ENCODE data around the gene SAMHD1. TPM values are rescaled to one million over a fixed set of nuclear protein-coding genes. Genes with fewer than 3 reads are reported as not detected.

The SAMHD1 gene
- total RNA-seq, 4 donors from 2014 or later = 373 to 639 (median 471) TPM

DNA sequence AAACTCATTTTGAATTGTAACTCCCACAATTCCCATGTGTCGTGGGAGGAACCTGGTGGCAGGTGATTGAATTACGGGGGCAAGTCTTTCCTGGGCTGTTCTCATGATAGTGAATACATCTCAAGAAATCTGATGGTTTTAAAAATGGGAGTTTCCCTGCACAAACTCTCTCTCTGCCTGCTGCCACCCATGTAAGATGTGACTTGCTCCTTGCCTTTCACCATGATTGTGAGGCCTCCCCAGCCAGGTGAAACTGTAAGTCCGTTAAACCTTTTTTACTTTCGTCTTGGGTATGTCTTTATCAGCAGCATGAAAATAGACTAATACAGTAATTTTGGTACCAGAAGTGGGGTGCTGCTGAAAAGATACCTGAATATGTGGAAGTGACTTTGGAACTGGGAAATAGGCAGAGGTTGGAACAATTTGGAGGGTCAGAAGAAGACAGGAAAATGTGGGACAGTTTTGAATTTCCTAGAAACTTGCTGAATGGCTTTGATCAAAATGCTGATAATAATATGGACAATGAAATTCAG lies 41.4 kb upstream of the SAMHD1 start:
- intact Hi-C loops (cut with DNase I) = no loop called here

DNA sequence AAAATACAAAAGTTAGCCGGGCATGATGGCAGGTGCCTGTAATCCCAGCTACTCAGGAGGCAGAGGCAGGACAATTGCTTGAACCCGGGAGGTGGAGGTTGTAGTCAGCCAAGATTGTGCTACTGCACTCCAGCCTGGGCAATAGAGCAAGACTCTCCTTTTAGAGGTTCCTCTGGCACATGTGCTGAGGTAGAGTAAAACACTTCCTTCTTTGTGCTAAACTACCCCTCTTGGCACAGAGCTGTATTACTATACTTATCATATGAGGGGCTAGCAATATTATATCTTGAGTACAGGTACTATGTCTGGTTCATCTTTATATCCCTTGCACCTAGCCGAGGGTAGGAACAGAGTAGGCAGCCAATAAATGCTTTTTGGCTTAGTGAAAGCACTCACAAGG lies 40.2 kb upstream of the SAMHD1 start:
- H3K27me3 ChIP-seq = no peaks in the 10 kb centered on the region
- no peaks in the 10 kb centered on the region for H3K4me1 ChIP-seq
- 84% methylated on average over 3 of the region's 3 CpGs for WGBS
- no peak overlapping the region for H3K4me3 ChIP-seq
- TF ChIP-seq POLR2A (IDR thresholded peaks at IDR 0.05; ENCODE audit: low read depth) (no peak), POLR2AphosphoS5 (IDR thresholded peaks at IDR 0.05) (no peak), EP300 (IDR thresholded peaks at IDR 0.05) (no peak)
- TF ChIP-seq, protein P1, sequence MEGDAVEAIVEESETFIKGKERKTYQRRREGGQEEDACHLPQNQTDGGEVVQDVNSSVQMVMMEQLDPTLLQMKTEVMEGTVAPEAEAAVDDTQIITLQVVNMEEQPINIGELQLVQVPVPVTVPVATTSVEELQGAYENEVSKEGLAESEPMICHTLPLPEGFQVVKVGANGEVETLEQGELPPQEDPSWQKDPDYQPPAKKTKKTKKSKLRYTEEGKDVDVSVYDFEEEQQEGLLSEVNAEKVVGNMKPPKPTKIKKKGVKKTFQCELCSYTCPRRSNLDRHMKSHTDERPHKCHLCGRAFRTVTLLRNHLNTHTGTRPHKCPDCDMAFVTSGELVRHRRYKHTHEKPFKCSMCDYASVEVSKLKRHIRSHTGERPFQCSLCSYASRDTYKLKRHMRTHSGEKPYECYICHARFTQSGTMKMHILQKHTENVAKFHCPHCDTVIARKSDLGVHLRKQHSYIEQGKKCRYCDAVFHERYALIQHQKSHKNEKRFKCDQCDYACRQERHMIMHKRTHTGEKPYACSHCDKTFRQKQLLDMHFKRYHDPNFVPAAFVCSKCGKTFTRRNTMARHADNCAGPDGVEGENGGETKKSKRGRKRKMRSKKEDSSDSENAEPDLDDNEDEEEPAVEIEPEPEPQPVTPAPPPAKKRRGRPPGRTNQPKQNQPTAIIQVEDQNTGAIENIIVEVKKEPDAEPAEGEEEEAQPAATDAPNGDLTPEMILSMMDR (IDR thresholded peaks at IDR 0.05) = no peak
- intact Hi-C loops (cut with DNase I) = no loop called here
- peaks cover 0 to 8% (median 4%) of the 10 kb centered on the region in 4 donors for H3K9me3 ChIP-seq
- H3K36me3 ChIP-seq = peaks cover 0 to 12% (median 3%) of the 10 kb centered on the region in 4 donors
- DNase-seq (ENCODE audit: extremely low spot score) = no peak
- H3K27ac ChIP-seq (replicated peaks in 1 of 4) = no peak overlapping the region

More for the DNA sequence above, 41.4 kb upstream of the SAMHD1 start:
- no peak overlapping the region for H3K27ac ChIP-seq (replicated peaks in 1 of 4)
- H3K4me3 ChIP-seq = no peak overlapping the region
- TF ChIP-seq POLR2AphosphoS5 (IDR thresholded peaks at IDR 0.05) (no peak), POLR2A (IDR thresholded peaks at IDR 0.05; ENCODE audit: low read depth) (no peak), EP300 (IDR thresholded peaks at IDR 0.05) (no peak)
- TF ChIP-seq, protein P1 (IDR thresholded peaks at IDR 0.05) = no peak
- peaks cover 0 to 8% (median 4%) of the 10 kb centered on the region in 4 donors for H3K9me3 ChIP-seq
- 93% methylated on average over 4 of the region's 4 CpGs for WGBS
- H3K36me3 ChIP-seq = peaks cover 0 to 16% (median 3%) of the 10 kb centered on the region in 4 donors
- no peak for DNase-seq (ENCODE audit: extremely low spot score)
- no peaks in the 10 kb centered on the region for H3K27me3 ChIP-seq
- no peaks in the 10 kb centered on the region for H3K4me1 ChIP-seq

DNA sequence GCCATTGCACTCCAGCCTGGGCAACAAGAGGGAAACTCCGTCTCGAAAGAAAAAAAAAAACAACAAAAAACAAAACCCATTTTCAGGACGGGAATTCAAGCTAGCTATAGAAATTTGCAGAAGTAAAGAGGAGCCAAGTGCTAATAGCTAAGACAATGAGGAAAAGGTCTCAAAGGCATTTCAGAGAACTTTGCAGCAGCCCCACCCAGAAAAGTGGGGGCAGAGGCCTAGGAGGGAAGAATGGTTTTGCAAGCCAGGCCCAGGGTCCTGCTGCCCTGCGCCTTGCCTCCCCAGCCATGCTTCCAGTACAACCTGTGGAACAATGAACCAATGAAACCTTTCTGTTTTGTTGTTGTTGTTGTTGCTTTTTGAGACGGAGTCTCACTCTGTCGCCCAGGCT lies 38.3 kb upstream of the SAMHD1 start:
- TF ChIP-seq EP300 (IDR thresholded peaks at IDR 0.05) = no peak
- TF ChIP-seq, protein P1 (IDR thresholded peaks at IDR 0.05) = no peak
- Histone ChIP-seq H3K4me3 (no peak overlapping the region), H3K27me3 (no peaks in the 10 kb centered on the region), H3K9me3 (peaks cover 0 to 8% (median 4%) of the 10 kb centered on the region in 4 donors), H3K4me1 (no peaks in the 10 kb centered on the region), H3K36me3 (peaks cover 0 to 2% (median 0%) of the 10 kb centered on the region in 4 donors), H3K27ac (replicated peaks in 1 of 4) (no peak overlapping the region)
- no peak for DNase-seq (ENCODE audit: extremely low spot score)
- intact Hi-C loops (cut with DNase I) = no loop called here
- WGBS = 79% methylated on average over 5 of the region's 6 CpGs

DNA sequence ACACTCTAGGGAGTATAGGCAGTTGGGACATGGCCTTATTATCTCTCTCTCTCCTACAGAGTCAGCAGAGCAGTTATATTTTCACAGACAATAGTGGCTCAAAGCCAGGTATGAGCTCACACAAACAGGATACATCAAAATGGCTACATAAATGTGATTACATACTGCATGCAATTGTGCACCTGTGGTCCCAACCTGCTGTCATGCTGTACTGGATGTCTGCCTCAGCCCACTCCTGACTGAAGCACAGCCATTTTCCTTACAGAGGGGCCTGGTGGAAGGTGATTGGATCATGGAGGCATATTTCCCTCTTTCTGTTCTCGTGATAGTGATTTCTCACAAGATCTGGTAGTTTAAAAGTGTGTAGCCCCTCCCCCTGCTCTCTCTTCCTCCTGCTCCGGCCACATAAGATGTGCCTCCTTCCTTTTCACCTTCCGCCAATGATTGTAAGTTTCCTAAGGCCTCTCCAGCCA lies 37.0 kb upstream of the SAMHD1 start:
- WGBS = 74% methylated on average over 3 of the region's 3 CpGs
- no peak for TF ChIP-seq POLR2A (IDR thresholded peaks at IDR 0.05; ENCODE audit: low read depth)
- no peak for TF ChIP-seq EP300 (IDR thresholded peaks at IDR 0.05)
- TF ChIP-seq POLR2AphosphoS5 (IDR thresholded peaks at IDR 0.05) = no peak
- TF ChIP-seq, protein P1 (IDR thresholded peaks at IDR 0.05) = no peak
- DNase-seq (ENCODE audit: extremely low spot score) = no peak
- intact Hi-C loops (cut with DNase I) = no loop called here
- Histone ChIP-seq H3K27me3 (no peaks in the 10 kb centered on the region), H3K27ac (replicated peaks in 1 of 4) (no peak overlapping the region), H3K36me3 (no peaks in the 10 kb centered on the region), H3K4me1 (no peaks in the 10 kb centered on the region), H3K9me3 (peaks cover 0 to 8% (median 4%) of the 10 kb centered on the region in 4 donors), H3K4me3 (no peak overlapping the region)

DNA sequence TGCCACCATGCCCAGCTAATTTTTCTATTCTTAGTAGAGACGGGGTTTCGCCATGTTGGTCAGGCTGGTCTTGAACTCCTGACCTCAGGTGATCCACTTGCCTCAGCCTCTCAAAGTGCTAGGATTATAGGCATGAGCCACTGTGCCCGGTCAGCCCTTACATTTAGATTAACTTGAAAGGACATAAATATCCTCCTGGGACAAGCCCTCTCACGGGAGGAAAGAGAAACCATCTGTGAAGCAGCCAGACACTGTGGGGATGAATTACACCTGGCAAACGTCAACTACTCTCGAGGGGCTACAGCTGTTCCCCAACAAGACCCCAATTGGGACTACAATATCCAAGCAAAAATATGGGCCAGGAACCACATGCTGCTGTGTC lies 32.7 kb upstream of the SAMHD1 start:
- no peaks in the 10 kb centered on the region for H3K27me3 ChIP-seq
- WGBS = 47% methylated on average over 6 of the region's 6 CpGs
- no peaks in the 10 kb centered on the region for H3K9me3 ChIP-seq
- H3K36me3 ChIP-seq = no peaks in the 10 kb centered on the region
- intact Hi-C loops (cut with DNase I) = no loop called here
- no peak for DNase-seq (ENCODE audit: extremely low spot score)
- H3K4me1 ChIP-seq = no peaks in the 10 kb centered on the region
- H3K27ac ChIP-seq (replicated peaks in 1 of 4) = no peak overlapping the region
- H3K4me3 ChIP-seq = no peak overlapping the region
- TF ChIP-seq POLR2AphosphoS5 (IDR thresholded peaks at IDR 0.05) (no peak), POLR2A (IDR thresholded peaks at IDR 0.05; ENCODE audit: low read depth) (no peak), EP300 (IDR thresholded peaks at IDR 0.05) (no peak)
- TF ChIP-seq, protein P1 (IDR thresholded peaks at IDR 0.05) = no peak

Measured in esophagus muscularis mucosa (tissue), 4 donors.